KMS-11 (cell line): Measurements from ENCODE around the gene RETREG1.

Source experiments
- H2AFZ ChIP-seq: fragments of 200-600 bp; sonication (generic); 2 replicates; pipeline ENCODE4 v1.6.1; 2016; ENCODE audit warnings: antibody characterized with exemption, mixed run types, low read depth
- H3K27ac ChIP-seq: fragments of 200-600 bp; sonication (generic); 2 replicates; pipeline ENCODE4 v1.6.1; 2016; ENCODE audit warnings: mild to moderate bottlenecking, mixed run types
- H3K27me3 ChIP-seq: fragments of 200-600 bp; sonication (generic); 2 replicates; pipeline ENCODE4 v1.6.1; 2017; ENCODE audit warnings: mild to moderate bottlenecking, low read depth, mixed run types, moderate library complexity; ENCODE audit not compliant: insufficient read depth
- H3K36me3 ChIP-seq: fragments of 200-600 bp; sonication (generic); 2 replicates; pipeline ENCODE4 v1.6.1; 2017; ENCODE audit warnings: mild to moderate bottlenecking, mixed run types; ENCODE audit not compliant: insufficient read depth
- H3K4me1 ChIP-seq: fragments of 200-600 bp; sonication (generic); 2 replicates; pipeline ENCODE4 v1.6.1; 2016; ENCODE audit warnings: mild to moderate bottlenecking, low read depth, mixed run types; ENCODE audit not compliant: poor library complexity, severe bottlenecking
- H3K4me2 ChIP-seq: fragments of 200-600 bp; sonication (generic); 2 replicates; pipeline ENCODE4 v1.7.0; 2016; ENCODE audit warnings: mild to moderate bottlenecking, mixed run types
- H3K4me3 ChIP-seq: fragments of 200-600 bp; sonication (generic); IDR thresholded peaks from 2 replicates; pipeline ENCODE4 v1.6.1; 2017; ENCODE audit warnings: low read depth, low read length, mixed read lengths; ENCODE audit not compliant: insufficient read depth
- H3K79me2 ChIP-seq: fragments of 200-600 bp; sonication (generic); 2 replicates; pipeline ENCODE4 v1.6.1; 2016; ENCODE audit warnings: low read depth, mixed run types; ENCODE audit not compliant: insufficient read depth
- H3K9ac ChIP-seq: fragments of 200-600 bp; sonication (generic); 2 replicates; pipeline ENCODE4 v1.6.1; 2016; ENCODE audit warnings: mild to moderate bottlenecking, mixed run types
- H4K20me1 ChIP-seq: fragments of 200-600 bp; sonication (generic); 2 replicates; pipeline ENCODE4 v1.6.1; 2016; ENCODE audit warnings: mild to moderate bottlenecking, mixed run types; ENCODE audit not compliant: insufficient read depth
- TF ChIP-seq, protein P1 (sequence below): fragments of 200-600 bp; sonication (generic); conservative IDR thresholded peaks from 2 replicates; pipeline ENCODE4 v1.6.1; 2017; ENCODE audit warnings: low read depth, mild to moderate bottlenecking, antibody characterized with exemption, low read length, moderate library complexity, mixed read lengths

The RETREG1 gene

DNA sequence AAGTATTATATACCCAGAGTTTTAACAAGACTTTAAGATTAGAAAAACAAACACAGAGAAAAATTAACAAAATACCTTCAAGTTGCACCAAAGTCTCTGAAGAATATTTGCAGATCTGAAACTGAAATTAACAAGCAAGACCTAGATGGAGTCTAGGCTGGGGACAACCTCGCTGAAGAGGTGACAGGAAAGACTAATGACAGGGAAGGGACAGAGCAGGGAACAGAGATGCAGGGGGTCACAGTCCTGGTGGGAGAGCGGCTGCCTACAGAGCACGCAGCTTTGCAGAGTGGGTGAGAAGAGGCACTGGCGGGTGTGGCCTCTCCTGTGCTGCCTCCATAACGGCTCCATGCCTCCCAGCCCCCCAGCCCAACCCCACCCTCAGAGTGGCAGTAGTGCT lies 13.5 kb downstream of the RETREG1 start:
- no peak overlapping the region for H3K4me3 ChIP-seq
- H3K79me2 ChIP-seq: no peaks in the 10 kb centered on the region
- H3K27me3 ChIP-seq: no peaks in the 10 kb centered on the region
- H3K36me3 ChIP-seq: no peaks in the 10 kb centered on the region
- TF ChIP-seq, protein P1, sequence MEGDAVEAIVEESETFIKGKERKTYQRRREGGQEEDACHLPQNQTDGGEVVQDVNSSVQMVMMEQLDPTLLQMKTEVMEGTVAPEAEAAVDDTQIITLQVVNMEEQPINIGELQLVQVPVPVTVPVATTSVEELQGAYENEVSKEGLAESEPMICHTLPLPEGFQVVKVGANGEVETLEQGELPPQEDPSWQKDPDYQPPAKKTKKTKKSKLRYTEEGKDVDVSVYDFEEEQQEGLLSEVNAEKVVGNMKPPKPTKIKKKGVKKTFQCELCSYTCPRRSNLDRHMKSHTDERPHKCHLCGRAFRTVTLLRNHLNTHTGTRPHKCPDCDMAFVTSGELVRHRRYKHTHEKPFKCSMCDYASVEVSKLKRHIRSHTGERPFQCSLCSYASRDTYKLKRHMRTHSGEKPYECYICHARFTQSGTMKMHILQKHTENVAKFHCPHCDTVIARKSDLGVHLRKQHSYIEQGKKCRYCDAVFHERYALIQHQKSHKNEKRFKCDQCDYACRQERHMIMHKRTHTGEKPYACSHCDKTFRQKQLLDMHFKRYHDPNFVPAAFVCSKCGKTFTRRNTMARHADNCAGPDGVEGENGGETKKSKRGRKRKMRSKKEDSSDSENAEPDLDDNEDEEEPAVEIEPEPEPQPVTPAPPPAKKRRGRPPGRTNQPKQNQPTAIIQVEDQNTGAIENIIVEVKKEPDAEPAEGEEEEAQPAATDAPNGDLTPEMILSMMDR: no peak
- H2AFZ ChIP-seq: no peak overlapping the region
- no peaks in the 10 kb centered on the region for H3K4me1 ChIP-seq
- no peak overlapping the region for H3K9ac ChIP-seq
- H3K27ac ChIP-seq: no peak overlapping the region
- H3K4me2 ChIP-seq: no peak overlapping the region
- no peaks in the 10 kb centered on the region for H4K20me1 ChIP-seq

DNA sequence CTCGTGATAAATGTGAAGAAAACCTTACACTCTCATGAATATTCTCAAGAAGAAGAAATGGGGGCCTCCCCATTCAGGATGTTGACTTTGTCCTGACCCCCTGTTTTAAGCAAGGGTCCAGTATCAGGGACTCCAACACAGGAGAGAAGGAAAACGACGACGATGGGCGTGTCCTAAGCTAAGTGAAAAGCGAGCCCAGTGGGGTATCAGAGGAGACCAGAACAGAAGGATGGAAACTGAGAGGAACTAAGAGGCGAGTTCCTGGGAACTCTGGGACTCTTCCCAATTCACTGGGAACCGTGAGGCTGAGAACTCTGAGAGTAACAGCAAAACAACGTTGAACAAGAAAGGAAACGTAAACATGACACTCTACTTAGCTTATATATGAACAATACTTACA lies 14.6 kb downstream of the RETREG1 start:
- Histone ChIP-seq H3K27me3 (no peaks in the 10 kb centered on the region), H3K4me1 (no peaks in the 10 kb centered on the region), H4K20me1 (no peaks in the 10 kb centered on the region), H2AFZ (no peak overlapping the region), H3K9ac (no peak overlapping the region), H3K36me3 (no peaks in the 10 kb centered on the region), H3K79me2 (no peaks in the 10 kb centered on the region), H3K27ac (no peak overlapping the region), H3K4me2 (no peak overlapping the region), H3K4me3 (no peak overlapping the region)
- TF ChIP-seq, protein P1: no peak

DNA sequence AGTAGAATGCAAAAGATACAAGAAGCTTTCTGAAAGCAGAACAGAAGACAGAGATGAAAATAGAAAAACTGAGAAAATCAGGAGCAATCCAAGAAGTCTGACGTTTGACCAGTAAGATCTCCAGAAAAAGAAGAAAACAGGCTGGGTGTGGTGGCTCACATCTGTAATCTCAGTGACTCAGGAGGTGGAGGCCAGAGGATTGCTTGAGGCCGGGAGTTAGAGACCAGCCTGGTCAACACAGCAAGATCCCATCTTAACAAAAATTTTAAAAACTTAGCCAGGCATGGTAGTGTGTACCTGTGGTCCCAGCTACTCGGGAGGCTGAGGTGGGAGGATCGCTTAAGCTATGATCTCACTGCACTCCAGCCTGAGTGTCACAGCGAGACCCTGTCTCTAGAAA lies 15.9 kb downstream of the RETREG1 start:
- Histone ChIP-seq H3K36me3 (no peaks in the 10 kb centered on the region), H3K79me2 (no peaks in the 10 kb centered on the region), H2AFZ (no peak overlapping the region), H3K4me1 (no peaks in the 10 kb centered on the region), H3K4me3 (no peak overlapping the region), H3K27me3 (no peaks in the 10 kb centered on the region), H3K4me2 (no peak overlapping the region), H3K27ac (no peak overlapping the region), H3K9ac (no peak overlapping the region), H4K20me1 (no peaks in the 10 kb centered on the region)
- TF ChIP-seq, protein P1: no peak

DNA sequence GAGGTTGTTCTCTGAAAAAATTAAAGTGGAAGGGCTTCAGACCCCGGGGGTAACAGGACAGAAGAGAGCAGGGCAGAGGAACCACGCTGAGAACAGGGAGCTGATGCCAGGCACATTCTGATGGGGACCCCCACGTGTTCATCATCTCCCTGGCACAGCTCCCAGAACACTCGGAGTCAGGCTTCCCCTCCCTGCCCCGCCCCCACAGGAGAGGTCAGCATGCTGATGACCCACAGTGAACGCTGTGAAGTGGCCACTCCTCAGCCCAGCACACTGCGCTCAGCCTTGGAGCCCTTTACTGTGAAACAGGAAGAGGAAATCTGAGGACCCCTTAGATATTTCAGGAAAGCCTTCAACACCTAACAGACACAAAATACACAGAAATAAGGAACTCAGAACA lies 16.4 kb downstream of the RETREG1 start:
- no peak overlapping the region for H2AFZ ChIP-seq

More for the DNA sequence above, 16.4 kb downstream of the RETREG1 start:
- Histone ChIP-seq H3K4me2 (no peak overlapping the region), H3K79me2 (no peaks in the 10 kb centered on the region), H3K36me3 (no peaks in the 10 kb centered on the region), H3K27ac (no peak overlapping the region), H3K9ac (no peak overlapping the region), H3K27me3 (no peaks in the 10 kb centered on the region), H3K4me3 (no peak overlapping the region), H4K20me1 (no peaks in the 10 kb centered on the region), H3K4me1 (no peaks in the 10 kb centered on the region)
- TF ChIP-seq, protein P1: no peak
